ENCODE results near the gene ATP9A. TPM values are rescaled to one million over a fixed set of nuclear protein-coding genes. Genes with fewer than 3 reads are reported as not detected.

Gene ATP9A
- total and polyA plus RNA-seq, 2 of the 4 experiments (the other 2 are of a cell fraction): 10.6 to 22.4 TPM

- ATAC-seq (ENCODE audit: low read depth) (peak; percentile 40), DNase-seq (peak; percentile 79)
- Histone ChIP-seq H3K27me3 (ENCODE audit: control insufficient read depth, insufficient read depth, low read length) (no peaks in the 10 kb centered on the region), H3K9me3 (ENCODE audit: control insufficient read depth, insufficient read depth, low read length) (no peaks in the 10 kb centered on the region), H3K14ac (replicated peaks; ENCODE audit: low read depth, low read length) (no peak overlapping the region), H2AK5ac (ENCODE audit: low read depth, low read length) (no peak overlapping the region), H3K18ac (ENCODE audit: low read depth, low read length) (no peak overlapping the region), H3K23ac (ENCODE audit: low read depth, low read length) (no peak overlapping the region), H3K79me1 (ENCODE audit: low read depth in 1 of 2, low read length in 2 of 2) (peaks cover 14 to 74% of the 10 kb centered on the region in 2 experiments; a peak in 3 of 4 replicates), H4K5ac (ENCODE audit: low read depth, low read length) (no peak overlapping the region), H2BK15ac (ENCODE audit: low read depth, low read length) (no peak overlapping the region), H3K4ac (ENCODE audit: low read depth, low read length) (peak overlapping the region; percentile 91; the same call in 1 of the 2 replicates), H3K4me3 (ENCODE audit: insufficient read depth, low read depth, low read length) (no peak overlapping the region), H3K9me1 (ENCODE audit: insufficient read depth, low read length) (peaks cover 19% of the 10 kb centered on the region), H3K4me1 (ENCODE audit: control insufficient read depth, insufficient read depth, low read length) (peaks cover 13% of the 10 kb centered on the region), H3K9ac (ENCODE audit: low read depth, low read length) (no peak overlapping the region), H2AK9ac (replicated peaks; ENCODE audit: low read depth, low read length, poor library complexity) (no peak overlapping the region), H4K91ac (ENCODE audit: insufficient read depth, low read depth, low read length) (no peak overlapping the region; the same call in 1 of the 2 replicates), H3K56ac (ENCODE audit: extremely low read depth, insufficient read depth, low read length) (no peak overlapping the region), H4K8ac (ENCODE audit: low read depth in 2 of 2, low read length in 2 of 2) (no peak overlapping the region), H4K20me1 (ENCODE audit: insufficient read depth, low read length) (0 out of 2 replicates have a peak, but pooled peaks cover 6% of the 10 kb centered on the region), H2BK120ac (ENCODE audit: low read depth, low read length) (peak overlapping the region; percentile 94), H2BK5ac (ENCODE audit: low read depth, low read length, poor library complexity, severe bottlenecking) (peak overlapping the region; percentile 40), H3K27ac (ENCODE audit: insufficient read depth, low read length) (no peak overlapping the region), H3K4me2 (ENCODE audit: low read depth, low read length) (no peak overlapping the region), H2BK20ac (ENCODE audit: low read depth, low read length) (no peak overlapping the region), H2AFZ (replicated peaks; ENCODE audit: low read length, poor library complexity) (no peak overlapping the region), H3K36me3 (ENCODE audit: control insufficient read depth, insufficient read depth, low read length) (no peaks in the 10 kb centered on the region)
- CTCF ChIA-PET: interaction anchor here (1.0 to 1.5 kb wide), 2 partner anchors 11 to 49 kb away, joined by 4 read pairs; no protein-coding TSS in a partner anchor
- no CpG with 5 or more reads among the region's 1 CpG for WGBS, 2 experiments (ENCODE audit: extremely low coverage in 2 of 2, insufficient read length in 1 of 2)
- no TSS peak for BruUV-seq (replicated peaks)
- intact Hi-C loops (cut with micrococcal nuclease) (no loop called here), in situ Hi-C loops (cut with MboI; ENCODE audit: low sequenced_read_pairs) (loop anchor here (25.0 kb wide), 1 partner anchor 762 kb away; no protein-coding TSS in a partner anchor), dilution Hi-C loops (cut with HindIII; ENCODE audit: low sequenced_read_pairs, unreplicated experiment) (no loop called here)
- TF ChIP-seq USF2 (IDR thresholded peaks at IDR 0.05; ENCODE audit: low read depth, low read length): peak; percentile 62
- no peak for TF ChIP-seq NFE2L2 (IDR thresholded peaks at IDR 0.05; ENCODE audit: low read depth, low read length)
- POLR2A ChIA-PET (ENCODE audit: unreplicated experiment): interaction anchor here (0.6 kb wide), 1 partner anchor 26 kb away, joined by 3 read pairs; no protein-coding TSS in a partner anchor
Observed at GRCh38 chr20:51749674-51750036, 18.5 kb downstream of the ATP9A start.
